ENCODE measurements around the gene PRRC2A.
"Not testable (repeated sequence)": the region's sequence is repeated elsewhere in the genome, so short reads cannot be mapped to it uniquely, and the experiment has no call there.

The PRRC2A gene

GRCh38 chr6:31585491-31585890 lies 35.0 kb upstream of the PRRC2A start:
- no peak for DNase-seq (ENCODE audit: low read depth, low spot score)

GRCh38 chr6:31586008-31586407 lies 34.5 kb upstream of the PRRC2A start, which contains the start of gene LST1:
LST1 (plus strand) TSS chr6:31586277; CDS start chr6:31587300, 1,023 bp downstream.
- no peak for DNase-seq (ENCODE audit: low read depth, low spot score)

GRCh38 chr6:31586599-31587281 lies 33.8 kb upstream of the PRRC2A start:
- DNase-seq (ENCODE audit: low read depth, low spot score), result no peak

GRCh38 chr6:31587791-31588777 lies 32.4 kb upstream of the PRRC2A start:
- no peak for DNase-seq (ENCODE audit: low read depth, low spot score)

GRCh38 chr6:31588871-31589650 lies 31.5 kb upstream of the PRRC2A start:
- DNase-seq (ENCODE audit: low read depth, low spot score), result no peak

- DNase-seq (ENCODE audit: low read depth, low spot score), result not testable (repeated sequence)
Measured at GRCh38 chr6:31590691-31591090, 29.8 kb upstream of the PRRC2A start.

- no peak for DNase-seq (ENCODE audit: low read depth, low spot score)
Measured at GRCh38 chr6:31592396-31592771, 28.1 kb upstream of the PRRC2A start.

GRCh38 chr6:31597006-31597405 lies 23.5 kb upstream of the PRRC2A start:
- DNase-seq (ENCODE audit: low read depth, low spot score), result no peak

GRCh38 chr6:31607317-31607716 lies 13.2 kb upstream of the PRRC2A start:
- no peak for DNase-seq (ENCODE audit: low read depth, low spot score)

GRCh38 chr6:31609519-31610406 lies 10.8 kb upstream of the PRRC2A start:
- DNase-seq (ENCODE audit: low read depth, low spot score), result no peak

GRCh38 chr6:31610968-31611367 lies 9.5 kb upstream of the PRRC2A start:
- DNase-seq (ENCODE audit: low read depth, low spot score), result no peak

- DNase-seq (ENCODE audit: low read depth, low spot score), result no peak
Measured at GRCh38 chr6:31614075-31614619, 6.4 kb upstream of the PRRC2A start.

GRCh38 chr6:31614684-31615578 lies 5.6 kb upstream of the PRRC2A start, which contains the start of gene AIF1:
AIF1 (plus strand) TSS chr6:31615234; CDS start chr6:31615330, 96 bp downstream.
- no peak for DNase-seq (ENCODE audit: low read depth, low spot score)

- no peak for DNase-seq (ENCODE audit: low read depth, low spot score)
Measured at GRCh38 chr6:31615748-31616147, 4.8 kb upstream of the PRRC2A start.

GRCh38 chr6:31617010-31617409 lies 3.5 kb upstream of the PRRC2A start:
- no peak for DNase-seq (ENCODE audit: low read depth, low spot score)

- DNase-seq (ENCODE audit: low read depth, low spot score), result peak; percentile 98
Measured at GRCh38 chr6:31619805-31620585, 520 bp upstream of the PRRC2A start.

GRCh38 chr6:31621320-31621939 lies 915 bp downstream of the PRRC2A start:
- DNase-seq (ENCODE audit: low read depth, low spot score), result no peak

- no peak for DNase-seq (ENCODE audit: low read depth, low spot score)
Measured at GRCh38 chr6:31621991-31622390, 1.5 kb downstream of the PRRC2A start.
